SKM-1 treated with dmso at 0.1 percent for 144 hours (cell line): Measurements from ENCODE around the gene CHML.

Experiments
- DNase-seq: peaks from one replicate; lab custom pipeline; 2025; ENCODE audit not compliant: unreplicated experiment; lab: John Stamatoyannopoulos, UW

CHML gene

GRCh38 chr1:241647658-241648057 is 7.5 kb upstream of the CHML start:
- no peak for DNase-seq

GRCh38 chr1:241646201-241646600 is 6.0 kb upstream of the CHML start:
- no peak for DNase-seq

- no peak for DNase-seq
Measured at GRCh38 chr1:241645199-241645598, 5.0 kb upstream of the CHML start.

GRCh38 chr1:241644259-241644658 is 4.1 kb upstream of the CHML start:
- no peak for DNase-seq

GRCh38 chr1:241642593-241642944 is 2.4 kb upstream of the CHML start:
- no peak for DNase-seq

GRCh38 chr1:241641773-241642592 is 1.8 kb upstream of the CHML start:
- no peak for DNase-seq

GRCh38 chr1:241640867-241641622 is 876 bp upstream of the CHML start:
- peak; percentile 92 for DNase-seq

- DNase-seq: peak; percentile 75
Measured at GRCh38 chr1:241639623-241640148, 483 bp downstream of the CHML start.

- DNase-seq: peak; percentile 64
Measured at GRCh38 chr1:241638909-241639622, 1.1 kb downstream of the CHML start.

GRCh38 chr1:241638099-241638682 is 2.0 kb downstream of the CHML start:
- DNase-seq: no peak

- DNase-seq: peak; percentile 81
Measured at GRCh38 chr1:241637604-241638003, 2.6 kb downstream of the CHML start.

GRCh38 chr1:241637046-241637590 is 3.1 kb downstream of the CHML start:
- DNase-seq: no peak

GRCh38 chr1:241636291-241636690 is 3.9 kb downstream of the CHML start:
- no peak for DNase-seq

GRCh38 chr1:241635556-241636152 is 4.5 kb downstream of the CHML start:
- DNase-seq: no peak

- DNase-seq: no peak
Measured at GRCh38 chr1:241632987-241633386, 7.2 kb downstream of the CHML start.

- DNase-seq: no peak
Measured at GRCh38 chr1:241631674-241632073, 8.5 kb downstream of the CHML start.

GRCh38 chr1:241630899-241631298 is 9.3 kb downstream of the CHML start:
- DNase-seq: no peak

GRCh38 chr1:241630476-241630875 is 9.7 kb downstream of the CHML start:
- DNase-seq: no peak

- DNase-seq: no peak
Measured at GRCh38 chr1:241630005-241630404, 10.2 kb downstream of the CHML start.

GRCh38 chr1:241627453-241628259 is 12.5 kb downstream of the CHML start:
- peak; percentile 53 for DNase-seq
